Measurements from ENCODE around the gene NR1D2. TPM values are rescaled to one million over a fixed set of nuclear protein-coding genes. Genes with fewer than 3 reads are reported as not detected.
"Not testable (repeated sequence)": the region's sequence is repeated elsewhere in the genome, so short reads cannot be mapped to it uniquely, and the experiment has no call there.

Gene NR1D2
- 10 to 100 TPM; 12.9 to 26.2 (median 16.2) TPM for total RNA-seq
- 10 to 100 TPM in 1 of 2 donors, 1 to 10 TPM in 1; 4.9 to 12.0 TPM for polyA plus RNA-seq

DNA sequence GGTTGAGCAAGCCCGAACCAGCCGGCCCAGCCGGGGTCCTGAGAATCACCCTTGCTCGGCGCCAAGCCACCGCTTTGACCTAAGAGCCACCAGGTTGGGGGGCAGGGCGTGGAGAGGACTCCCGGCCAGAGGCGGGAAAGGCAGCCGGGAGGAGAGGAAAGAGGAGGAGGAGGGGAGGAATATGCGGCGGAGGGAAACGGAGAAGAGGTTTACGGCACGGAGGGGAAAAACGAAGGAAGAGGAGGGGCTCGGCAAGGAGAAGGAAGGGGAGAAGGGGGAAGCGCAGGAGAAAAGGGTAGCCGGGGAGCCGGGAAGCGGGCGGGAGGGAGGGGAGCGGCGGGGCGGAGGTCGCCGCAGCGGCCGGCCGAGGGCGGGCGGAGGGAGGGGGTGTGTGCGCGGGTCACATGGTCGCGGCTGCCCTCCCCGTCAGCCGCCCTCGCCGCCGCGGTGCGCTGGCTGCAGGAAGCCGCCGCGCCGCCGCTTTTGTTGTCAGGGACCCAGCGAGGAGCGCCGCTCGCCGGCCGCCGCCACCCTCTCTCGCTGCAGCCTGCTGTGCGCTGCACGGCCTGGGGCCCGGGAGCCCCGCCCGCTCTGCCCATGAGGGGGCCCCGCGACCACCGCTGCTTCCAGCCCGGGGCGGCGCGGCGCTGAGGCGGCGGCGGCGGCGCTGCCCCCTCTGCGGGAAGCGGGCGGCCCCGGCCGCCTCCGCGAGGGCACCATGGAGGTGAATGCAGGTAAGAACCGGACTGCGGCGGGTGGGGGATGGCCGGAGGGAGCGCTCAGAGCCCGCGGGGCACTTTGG is at the start of gene NR1D2:
NR1D2 (plus strand) TSS at position 426 of the 802 bp plus-strand sequence; CDS start at position 719, 293 bp downstream.
- H3K9me3 ChIP-seq = no peaks in the 10 kb centered on the region
- H3K36me3 ChIP-seq = no peaks in the 10 kb centered on the region
- H3K27ac ChIP-seq = peak within 1 kb of the TSS; percentile 87 to 99 (median 97)
- intact Hi-C loops (cut with DNase I) = no loop called here
- H3K4me1 ChIP-seq = peaks cover 22 to 31% (median 24%) of the 10 kb centered on the region in 3 donors
- H3K27me3 ChIP-seq = no peaks in the 10 kb centered on the region
- no peak for FAIRE-seq
- peak; percentile 53 to 76 (median 73) for ATAC-seq
- peak within 1 kb of the TSS; percentile 47 to 78 (median 68) for H3K4me3 ChIP-seq
- TF ChIP-seq CTCF (IDR thresholded peaks at IDR 0.05) = no peak
- DNase-seq = peak; percentile 82 to 94 (median 88)
- 0% methylated on average over 51 to 83 of the region's 88 CpGs for WGBS, 2 donors

GRCh38 chr3:23900744-23901143 is 44.3 kb upstream of the NR1D2 start:
- no peak overlapping the region for H3K4me3 ChIP-seq
- no peaks in the 10 kb centered on the region for H3K27me3 ChIP-seq
- FAIRE-seq (no peak), ATAC-seq (no peak), DNase-seq (no peak)
- intact Hi-C loops (cut with DNase I) = no loop called here
- no peaks in the 10 kb centered on the region for H3K4me1 ChIP-seq
- no peaks in the 10 kb centered on the region for H3K9me3 ChIP-seq
- 72% methylated on average over 6 of the region's 6 CpGs for WGBS, 2 donors
- peaks cover 0 to 8% (median 0%) of the 10 kb centered on the region in 3 donors for H3K36me3 ChIP-seq
- no peak overlapping the region for H3K27ac ChIP-seq
- no peak for TF ChIP-seq CTCF (IDR thresholded peaks at IDR 0.05)

- H3K27ac ChIP-seq = no peak overlapping the region
- intact Hi-C loops (cut with DNase I) = no loop called here
- ATAC-seq = no peak
- no peak for DNase-seq
- TF ChIP-seq CTCF (IDR thresholded peaks at IDR 0.05) = no peak
- no peak for FAIRE-seq
- H3K4me3 ChIP-seq = no peak overlapping the region
- H3K9me3 ChIP-seq = no peaks in the 10 kb centered on the region
- H3K36me3 ChIP-seq = peaks cover 0 to 14% (median 0%) of the 10 kb centered on the region in 3 donors
- H3K27me3 ChIP-seq = no peaks in the 10 kb centered on the region
- no peaks in the 10 kb centered on the region for H3K4me1 ChIP-seq
Observed at GRCh38 chr3:23904545-23904944, 40.5 kb upstream of the NR1D2 start.

DNA sequence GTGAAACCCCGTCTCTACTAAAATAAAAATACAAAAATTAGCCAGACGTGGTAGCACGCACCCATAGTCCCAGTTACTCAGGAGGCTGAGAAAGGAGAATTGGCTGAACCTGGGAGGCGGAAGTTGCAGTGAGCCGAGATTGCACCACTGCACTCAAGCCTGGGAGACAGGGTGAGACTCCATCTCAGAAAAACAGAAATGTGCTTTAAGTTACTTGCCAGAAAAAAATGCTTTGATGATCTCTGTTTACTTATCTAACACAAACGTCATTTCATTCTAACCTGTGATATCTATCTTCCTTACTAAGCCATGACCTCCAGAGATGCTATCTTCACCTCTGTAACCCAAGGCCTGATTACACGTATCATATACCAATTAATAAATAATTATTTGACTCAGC is 35.7 kb upstream of the NR1D2 start:
- Histone ChIP-seq H3K4me3 (no peak overlapping the region), H3K27ac (no peak overlapping the region), H3K9me3 (no peaks in the 10 kb centered on the region), H3K27me3 (no peaks in the 10 kb centered on the region), H3K4me1 (peaks cover 0 to 11% (median 0%) of the 10 kb centered on the region in 3 donors), H3K36me3 (peaks cover 0 to 10% (median 0%) of the 10 kb centered on the region in 3 donors)
- no peak for TF ChIP-seq CTCF (IDR thresholded peaks at IDR 0.05)
- no peak for ATAC-seq
- intact Hi-C loops (cut with DNase I) = no loop called here
- WGBS, 2 donors = 87% methylated on average over 7 of the region's 7 CpGs
- no peak for DNase-seq
- FAIRE-seq = no peak

DNA sequence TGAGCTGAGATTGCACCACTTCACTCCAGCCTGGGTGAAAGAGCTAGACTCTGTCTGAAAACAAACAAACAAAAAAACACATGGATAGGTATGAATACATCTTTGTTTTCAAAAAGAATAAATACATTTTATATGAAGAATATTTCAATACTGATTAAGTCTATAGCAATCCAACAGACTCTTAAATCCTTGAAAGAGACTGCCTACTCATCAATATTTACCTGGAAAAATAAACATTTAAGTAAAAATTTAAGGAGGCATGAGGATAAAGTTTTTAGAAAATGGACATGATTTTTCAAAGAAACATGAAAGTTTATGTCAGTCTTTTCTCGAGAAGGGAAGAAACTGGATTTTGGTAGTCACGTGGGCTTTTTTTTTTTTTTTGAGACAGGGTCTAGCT is 33.7 kb upstream of the NR1D2 start:
- Histone ChIP-seq H3K4me3 (no peak overlapping the region), H3K9me3 (no peaks in the 10 kb centered on the region), H3K4me1 (peaks cover 0 to 17% (median 0%) of the 10 kb centered on the region in 3 donors), H3K36me3 (peaks cover 0 to 10% (median 0%) of the 10 kb centered on the region in 3 donors), H3K27ac (no peak overlapping the region), H3K27me3 (no peaks in the 10 kb centered on the region)
- FAIRE-seq = no peak
- 89 to 100% methylated on average over 2 of the region's 2 CpGs for WGBS, 2 donors
- no peak for TF ChIP-seq CTCF (IDR thresholded peaks at IDR 0.05)
- no peak for ATAC-seq
- intact Hi-C loops (cut with DNase I) = no loop called here
- no peak for DNase-seq

- H3K27ac ChIP-seq; H3K9me3 ChIP-seq; DNase-seq; ATAC-seq; FAIRE-seq; H3K4me3 ChIP-seq; intact Hi-C loops (cut with DNase I); H3K27me3 ChIP-seq: not testable (repeated sequence)
- 83 to 94% methylated on average over 3 of the region's 3 CpGs for WGBS, 2 donors
- Histone ChIP-seq H3K4me1 (peaks cover 0 to 17% (median 0%) of the 10 kb centered on the region in 3 donors), H3K36me3 (peaks cover 0 to 10% (median 0%) of the 10 kb centered on the region in 3 donors)
Observed at GRCh38 chr3:23912335-23912734, 32.8 kb upstream of the NR1D2 start.
